ENCODE results near the gene DMXL2.

- no peak for TF ChIP-seq CTCF (IDR thresholded peaks at IDR 0.05)
- TF ChIP-seq POLR2A (IDR thresholded peaks at IDR 0.05) = no peak
Observed at GRCh38 chr15:51447855-51448621, 174.5 kb downstream of the DMXL2 start.
